Hepatocyte (in vitro differentiated cells): ENCODE measurements around the gene TGM2. TPM values are rescaled to one million over a fixed set of nuclear protein-coding genes. Genes with fewer than 3 reads are reported as not detected.
A peak's percentile ranks its signal among the peaks of the same experiment; 100 is the strongest.

Experiments used
- DNase-seq: peaks from one replicate; pipeline ENCODE4 v3.0.0-alpha.2; 2016; ENCODE audit warnings: low spot score
- H2AFZ ChIP-seq: fragments of 200-600 bp; sonication (generic); 2 replicates; pipeline ENCODE4 v1.6.0; 2016; ENCODE audit warnings: antibody characterized with exemption, mild to moderate bottlenecking
- H3K27ac ChIP-seq: fragments of 200-600 bp; sonication (generic); 2 replicates; pipeline ENCODE4 v1.5.1; 2016; ENCODE audit warnings: mild to moderate bottlenecking
- H3K27me3 ChIP-seq: fragments of 200-600 bp; sonication (generic); 2 replicates; pipeline ENCODE4 v1.6.1; 2016
- H3K36me3 ChIP-seq: fragments of 200-600 bp; sonication (generic); replicated peaks from 2 replicates; pipeline ENCODE4 v1.5.1; 2016; ENCODE audit warnings: low read depth; ENCODE audit not compliant: insufficient read depth
- H3K4me1 ChIP-seq: fragments of 200-600 bp; sonication (generic); 2 replicates; pipeline ENCODE4 v1.5.1; 2016; ENCODE audit warnings: mild to moderate bottlenecking, moderate library complexity; ENCODE audit not compliant: insufficient read depth
- H3K4me2 ChIP-seq: fragments of 200-600 bp; sonication (generic); 2 replicates; pipeline ENCODE4 v1.6.0; 2016
- H3K4me3 ChIP-seq: fragments of 200-600 bp; sonication (generic); 2 replicates; pipeline ENCODE4 v1.5.1; 2016; ENCODE audit warnings: mild to moderate bottlenecking
- H3K79me2 ChIP-seq: fragments of 200-600 bp; sonication (generic); 2 replicates; pipeline ENCODE4 v1.6.0; 2017; ENCODE audit warnings: mild to moderate bottlenecking
- H3K9me2 ChIP-seq: fragments of 200-600 bp; sonication (generic); replicated peaks from 2 replicates; pipeline ENCODE4 v1.6.0; 2017; ENCODE audit warnings: mild to moderate bottlenecking; ENCODE audit not compliant: insufficient read depth
- H3K9me3 ChIP-seq: fragments of 200-600 bp; sonication (generic); 2 replicates; pipeline ENCODE4 v1.5.1; 2016; ENCODE audit warnings: low read depth, mild to moderate bottlenecking
- H4K20me1 ChIP-seq: fragments of 200-600 bp; sonication (generic); 2 replicates; pipeline ENCODE4 v1.6.0; 2016; ENCODE audit warnings: mild to moderate bottlenecking; ENCODE audit not compliant: insufficient read depth, poor library complexity, severe bottlenecking
- EZH2 ChIP-seq: fragments of 200-600 bp; sonication (generic); IDR thresholded peaks from 2 replicates; pipeline ENCODE4 v1.6.1; 2016; ENCODE audit warnings: antibody characterized with exemption, mild to moderate bottlenecking, borderline replicate concordance
- EZH2phosphoT487 ChIP-seq: fragments of 200-600 bp; sonication (generic); IDR thresholded peaks from one replicate; pipeline ENCODE4 v1.6.1; 2018; ENCODE audit warnings: antibody characterized with exemption, mild to moderate bottlenecking, low read depth, moderate library complexity; ENCODE audit not compliant: unreplicated experiment, severe bottlenecking
- WGBS: methylation state at CpG from one replicate; pipeline ENCODE4 v1.1.6; 2016; ENCODE audit warnings: low lambda C conversion rate; ENCODE audit errors: missing lambda C conversion rate; 5-methylcytosine and 5-hydroxymethylcytosine counted together
- polyA plus RNA-seq: library from polyadenylated mRNA; unstranded; fragments of >200 nt; fragmentation: Nextera tagmentation; extraction: Ambion mirVana; gene quantifications from 2 replicates; pipeline ENCODE4 v1.2.1, GENCODE V29; 2016
- total RNA-seq: library from RNA; depleted of rRNA; stranded (reverse); fragments of >200 nt; gene quantifications from 2 replicates; pipeline ENCODE4 v1.2.3, GENCODE V29; 2014
- TF ChIP-seq, protein P1 (sequence below): fragments of 200-600 bp; sonication (generic); IDR thresholded peaks from 2 replicates; pipeline ENCODE4 v1.5.1; 2016; ENCODE audit warnings: antibody characterized with exemption, mild to moderate bottlenecking; ENCODE audit not compliant: poor library complexity

TGM2 gene
- total and polyA plus RNA-seq, 2 experiments from 2014 or later = 85.8 to 133 TPM

DNA sequence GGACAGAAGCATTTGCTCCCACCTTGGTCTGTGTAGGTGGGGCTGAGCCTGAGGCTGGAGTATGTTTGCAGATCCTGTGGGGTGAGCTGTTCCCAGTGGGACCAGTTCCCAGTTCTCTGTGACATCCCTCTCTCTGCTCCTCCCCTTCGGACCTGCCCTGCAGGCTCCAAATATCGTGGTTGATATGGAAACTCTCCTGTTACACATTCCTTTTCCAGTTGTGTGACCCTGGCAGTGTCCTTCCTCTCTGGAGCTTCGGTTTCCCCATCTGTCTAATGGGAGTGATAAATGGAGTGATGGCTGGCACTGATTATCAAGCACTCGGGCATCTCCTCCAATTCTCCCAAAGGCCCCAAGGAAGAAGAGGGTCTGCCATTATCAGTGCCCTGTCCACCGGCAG, 15.7 kb upstream of the TGM2 start:
- 64% methylated on average over 5 of the region's 5 CpGs for WGBS
- H3K9me3 ChIP-seq = no peaks in the 10 kb centered on the region

DNA sequence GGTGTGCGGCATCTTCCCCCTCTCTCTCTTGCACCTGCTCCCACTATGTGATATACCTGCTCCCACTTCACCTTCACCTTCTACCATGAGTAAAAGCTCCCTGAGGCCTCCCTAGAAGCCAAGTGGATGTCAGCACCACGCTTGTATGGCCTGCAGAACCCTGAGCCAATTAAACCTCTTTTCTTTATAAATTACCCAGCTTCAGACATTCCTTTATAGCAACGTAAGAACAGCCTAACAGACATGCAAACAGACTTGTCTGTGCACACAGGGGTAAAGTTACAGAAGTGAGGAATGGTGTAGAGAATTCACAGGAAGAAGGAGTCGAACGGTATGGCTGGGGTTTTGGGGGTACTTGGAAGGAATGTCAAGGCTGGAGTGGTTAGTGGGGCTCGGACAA, 14.8 kb upstream of the TGM2 start:
- H3K27ac ChIP-seq = peak overlapping the region; percentile 0
- TF ChIP-seq, protein P1, sequence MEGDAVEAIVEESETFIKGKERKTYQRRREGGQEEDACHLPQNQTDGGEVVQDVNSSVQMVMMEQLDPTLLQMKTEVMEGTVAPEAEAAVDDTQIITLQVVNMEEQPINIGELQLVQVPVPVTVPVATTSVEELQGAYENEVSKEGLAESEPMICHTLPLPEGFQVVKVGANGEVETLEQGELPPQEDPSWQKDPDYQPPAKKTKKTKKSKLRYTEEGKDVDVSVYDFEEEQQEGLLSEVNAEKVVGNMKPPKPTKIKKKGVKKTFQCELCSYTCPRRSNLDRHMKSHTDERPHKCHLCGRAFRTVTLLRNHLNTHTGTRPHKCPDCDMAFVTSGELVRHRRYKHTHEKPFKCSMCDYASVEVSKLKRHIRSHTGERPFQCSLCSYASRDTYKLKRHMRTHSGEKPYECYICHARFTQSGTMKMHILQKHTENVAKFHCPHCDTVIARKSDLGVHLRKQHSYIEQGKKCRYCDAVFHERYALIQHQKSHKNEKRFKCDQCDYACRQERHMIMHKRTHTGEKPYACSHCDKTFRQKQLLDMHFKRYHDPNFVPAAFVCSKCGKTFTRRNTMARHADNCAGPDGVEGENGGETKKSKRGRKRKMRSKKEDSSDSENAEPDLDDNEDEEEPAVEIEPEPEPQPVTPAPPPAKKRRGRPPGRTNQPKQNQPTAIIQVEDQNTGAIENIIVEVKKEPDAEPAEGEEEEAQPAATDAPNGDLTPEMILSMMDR = no peak
- TF ChIP-seq EZH2 = no peak
- TF ChIP-seq EZH2phosphoT487 = no peak
- no peaks in the 10 kb centered on the region for H3K4me1 ChIP-seq
- 73% methylated on average over 6 of the region's 6 CpGs for WGBS
- no peaks in the 10 kb centered on the region for H3K79me2 ChIP-seq
- H3K27me3 ChIP-seq = no peaks in the 10 kb centered on the region
- no peaks in the 10 kb centered on the region for H3K36me3 ChIP-seq
- H3K9me2 ChIP-seq = no peaks in the 10 kb centered on the region
- H4K20me1 ChIP-seq = no peaks in the 10 kb centered on the region
- H2AFZ ChIP-seq = no peak overlapping the region
- no peak overlapping the region for H3K4me3 ChIP-seq
- DNase-seq = no peak
- H3K9me3 ChIP-seq = no peaks in the 10 kb centered on the region
- no peak overlapping the region for H3K4me2 ChIP-seq

More for the DNA sequence above, 15.7 kb upstream of the TGM2 start:
- TF ChIP-seq EZH2phosphoT487 = no peak
- TF ChIP-seq EZH2 = no peak
- TF ChIP-seq, protein P1 = no peak
- H3K36me3 ChIP-seq = no peaks in the 10 kb centered on the region
- no peaks in the 10 kb centered on the region for H3K4me1 ChIP-seq
- H3K27ac ChIP-seq = peak overlapping the region; percentile 27
- H3K79me2 ChIP-seq = no peaks in the 10 kb centered on the region
- no peak overlapping the region for H3K4me2 ChIP-seq
- no peak for DNase-seq
- H3K9me2 ChIP-seq = no peaks in the 10 kb centered on the region
- no peak overlapping the region for H2AFZ ChIP-seq
- no peaks in the 10 kb centered on the region for H3K27me3 ChIP-seq
- no peaks in the 10 kb centered on the region for H4K20me1 ChIP-seq
- H3K4me3 ChIP-seq = no peak overlapping the region

DNA sequence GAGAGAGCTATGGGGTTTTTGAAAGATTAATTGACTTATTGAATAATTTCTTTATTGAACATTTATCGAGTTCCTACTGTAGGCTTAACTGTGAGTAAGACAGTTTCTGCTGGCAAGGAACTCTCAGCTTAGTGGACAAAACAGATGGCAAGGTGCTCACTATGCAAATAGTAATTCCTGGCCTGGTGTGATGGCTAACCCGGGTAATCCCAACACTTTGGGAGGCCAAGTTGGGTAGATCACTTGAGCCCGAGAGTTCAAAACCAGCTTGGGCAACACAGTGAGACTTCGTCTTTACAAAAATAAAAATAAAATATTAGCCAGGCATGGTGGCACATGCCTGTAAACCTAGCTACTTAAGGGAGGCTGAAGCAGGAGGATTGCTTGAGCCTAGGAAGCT, 13.5 kb upstream of the TGM2 start:
- H3K9me3 ChIP-seq = no peaks in the 10 kb centered on the region
- no peak for DNase-seq
- H3K27me3 ChIP-seq = no peaks in the 10 kb centered on the region
- no peak overlapping the region for H3K27ac ChIP-seq
- no peaks in the 10 kb centered on the region for H4K20me1 ChIP-seq
- no peaks in the 10 kb centered on the region for H3K36me3 ChIP-seq
- 96% methylated on average over 4 of the region's 4 CpGs for WGBS
- H3K79me2 ChIP-seq = no peaks in the 10 kb centered on the region
- peaks cover 2% of the 10 kb centered on the region for H3K4me1 ChIP-seq
- H3K4me2 ChIP-seq = no peak overlapping the region
- TF ChIP-seq EZH2phosphoT487 (no peak), EZH2 (no peak)
- TF ChIP-seq, protein P1 = no peak
- H3K9me2 ChIP-seq = no peaks in the 10 kb centered on the region
- H2AFZ ChIP-seq = no peak overlapping the region
- H3K4me3 ChIP-seq = no peak overlapping the region

DNA sequence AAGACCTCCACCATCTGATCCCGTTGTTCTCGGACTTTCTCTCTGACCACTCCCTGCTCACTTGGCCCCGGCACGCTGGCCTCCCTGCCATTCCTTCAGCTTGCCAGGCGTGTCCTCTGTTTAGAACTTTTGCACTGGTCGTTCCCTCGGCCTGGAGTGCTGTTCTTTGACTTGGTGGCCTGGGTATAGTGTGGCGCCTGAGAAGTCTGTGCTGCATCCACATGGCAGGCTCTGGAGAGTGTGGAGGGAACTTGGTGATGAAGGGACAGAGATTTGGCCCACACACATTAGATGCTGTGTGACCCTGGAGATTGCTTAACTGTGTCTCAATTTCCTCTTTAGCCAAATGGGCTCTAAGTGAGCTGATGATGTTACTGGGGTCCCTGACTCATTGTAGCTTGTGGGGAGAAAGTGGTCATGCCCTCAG, 13.0 kb upstream of the TGM2 start:
- H3K4me2 ChIP-seq = no peak overlapping the region
- DNase-seq = no peak
- no peak overlapping the region for H2AFZ ChIP-seq
- no peaks in the 10 kb centered on the region for H3K36me3 ChIP-seq
- no peaks in the 10 kb centered on the region for H3K79me2 ChIP-seq
- TF ChIP-seq EZH2 (no peak), EZH2phosphoT487 (no peak)
- TF ChIP-seq, protein P1 = no peak
- no peaks in the 10 kb centered on the region for H3K9me2 ChIP-seq
- no peak overlapping the region for H3K4me3 ChIP-seq
- peaks cover 3% of the 10 kb centered on the region for H3K4me1 ChIP-seq
- H3K27me3 ChIP-seq = no peaks in the 10 kb centered on the region
- WGBS = 86% methylated on average over 8 of the region's 8 CpGs
- no peaks in the 10 kb centered on the region for H4K20me1 ChIP-seq
- H3K27ac ChIP-seq = no peak overlapping the region
- H3K9me3 ChIP-seq = no peaks in the 10 kb centered on the region
